BLaER1 (cell line): ENCODE results near the gene FILIP1L.

Experiments used
- H3K27ac ChIP-seq: shearing (Covaris generic); formaldehyde crosslinking; 2 replicates; pipeline ENCODE4 v1.8.1; 2022
- H3K27me3 ChIP-seq: shearing (Covaris generic); formaldehyde crosslinking; 2 replicates; pipeline ENCODE4 v1.8.1; 2022
- H3K36me3 ChIP-seq: shearing (Covaris generic); formaldehyde crosslinking; 2 replicates; pipeline ENCODE4 v1.8.1; 2022
- H3K4me1 ChIP-seq: shearing (Covaris generic); formaldehyde crosslinking; 2 replicates; pipeline ENCODE4 v1.8.1; 2022
- H3K4me2 ChIP-seq: shearing (Covaris generic); formaldehyde crosslinking; 2 replicates; pipeline ENCODE4 v1.8.1; 2022
- H3K4me3 ChIP-seq: shearing (Covaris generic); formaldehyde crosslinking; 2 replicates; pipeline ENCODE4 v1.8.1; 2022
- H3K9ac ChIP-seq: shearing (Covaris generic); formaldehyde crosslinking; 2 replicates; pipeline ENCODE4 v1.8.1; 2022
- H3K9me3 ChIP-seq: shearing (Covaris generic); formaldehyde crosslinking; 2 replicates; pipeline ENCODE4 v1.8.1; 2022
- H4K20me1 ChIP-seq: shearing (Covaris generic); formaldehyde crosslinking; 2 replicates; pipeline ENCODE4 v1.8.1; 2022
- Cebpa-rat ChIP-seq: shearing (Covaris generic); IDR thresholded peaks from 2 replicates; pipeline ENCODE4 v1.8.1; 2022

FILIP1L gene

GRCh38 chr3:99997293-99997692, 117.0 kb downstream of the FILIP1L start:
- Histone ChIP-seq H3K4me1 (no peaks in the 10 kb centered on the region), H3K27me3 (no peaks in the 10 kb centered on the region), H3K27ac (no peak overlapping the region), H3K4me3 (no peak overlapping the region), H3K9me3 (peaks cover 47% of the 10 kb centered on the region), H3K4me2 (no peak overlapping the region), H4K20me1 (peaks cover under 1% of the 10 kb centered on the region; the same call in 1 of the 2 replicates), H3K9ac (no peak overlapping the region), H3K36me3 (peaks cover 9% of the 10 kb centered on the region; the same call in 1 of the 2 replicates)
- TF ChIP-seq Cebpa-rat, result no peak

GRCh38 chr3:99990179-99990578, 124.1 kb downstream of the FILIP1L start:
- no peaks in the 10 kb centered on the region for H3K27me3 ChIP-seq
- H4K20me1 ChIP-seq, result no peaks in the 10 kb centered on the region
- H3K9me3 ChIP-seq, result peaks cover 24% of the 10 kb centered on the region
- no peak overlapping the region for H3K27ac ChIP-seq
- H3K4me1 ChIP-seq, result no peaks in the 10 kb centered on the region
- H3K4me3 ChIP-seq, result no peak overlapping the region
- H3K36me3 ChIP-seq, result peaks cover 3% of the 10 kb centered on the region; the same call in 1 of the 2 replicates
- no peak overlapping the region for H3K9ac ChIP-seq
- TF ChIP-seq Cebpa-rat, result no peak
- no peak overlapping the region for H3K4me2 ChIP-seq

- no peaks in the 10 kb centered on the region for H3K27me3 ChIP-seq
- no peak overlapping the region for H3K4me2 ChIP-seq
- TF ChIP-seq Cebpa-rat, result no peak
- H3K4me3 ChIP-seq, result no peak overlapping the region
- no peak overlapping the region for H3K27ac ChIP-seq
- no peaks in the 10 kb centered on the region for H4K20me1 ChIP-seq
- no peaks in the 10 kb centered on the region for H3K9me3 ChIP-seq
- H3K36me3 ChIP-seq, result no peaks in the 10 kb centered on the region
- H3K4me1 ChIP-seq, result no peaks in the 10 kb centered on the region
- no peak overlapping the region for H3K9ac ChIP-seq
Observed at GRCh38 chr3:99984668-99985067, 129.6 kb downstream of the FILIP1L start.

- H3K4me3 ChIP-seq, result no peak overlapping the region
- H3K9ac ChIP-seq, result no peak overlapping the region
- H3K9me3 ChIP-seq, result no peaks in the 10 kb centered on the region
- H3K36me3 ChIP-seq, result no peaks in the 10 kb centered on the region
- no peak overlapping the region for H3K27ac ChIP-seq
- H4K20me1 ChIP-seq, result no peaks in the 10 kb centered on the region
- TF ChIP-seq Cebpa-rat, result no peak
- no peaks in the 10 kb centered on the region for H3K4me1 ChIP-seq
- H3K27me3 ChIP-seq, result no peaks in the 10 kb centered on the region
- no peak overlapping the region for H3K4me2 ChIP-seq
Observed at GRCh38 chr3:99984139-99984538, 130.2 kb downstream of the FILIP1L start.

GRCh38 chr3:99982650-99983049, 131.7 kb downstream of the FILIP1L start:
- H3K27ac ChIP-seq, result no peak overlapping the region

GRCh38 chr3:99981138-99981537, 133.2 kb downstream of the FILIP1L start:
- no peak overlapping the region for H3K4me2 ChIP-seq
- peaks cover 4% of the 10 kb centered on the region; the same call in 1 of the 2 replicates for H3K9me3 ChIP-seq
- no peak overlapping the region for H3K27ac ChIP-seq
- H4K20me1 ChIP-seq, result no peaks in the 10 kb centered on the region
- H3K4me3 ChIP-seq, result no peak overlapping the region
- no peaks in the 10 kb centered on the region for H3K27me3 ChIP-seq
- no peaks in the 10 kb centered on the region for H3K4me1 ChIP-seq
- no peak overlapping the region for H3K9ac ChIP-seq
- TF ChIP-seq Cebpa-rat, result no peak
- no peaks in the 10 kb centered on the region for H3K36me3 ChIP-seq

More at GRCh38 chr3:99982650-99983049, 131.7 kb downstream of the FILIP1L start:
- no peaks in the 10 kb centered on the region for H3K4me1 ChIP-seq
- peaks cover 4% of the 10 kb centered on the region; the same call in 1 of the 2 replicates for H3K9me3 ChIP-seq
- no peak for TF ChIP-seq Cebpa-rat
- H3K27me3 ChIP-seq, result no peaks in the 10 kb centered on the region
- H3K36me3 ChIP-seq, result no peaks in the 10 kb centered on the region
- no peaks in the 10 kb centered on the region for H4K20me1 ChIP-seq
- H3K4me2 ChIP-seq, result no peak overlapping the region
- no peak overlapping the region for H3K9ac ChIP-seq
- H3K4me3 ChIP-seq, result no peak overlapping the region

- no peak overlapping the region for H3K4me3 ChIP-seq
- H3K4me2 ChIP-seq, result no peak overlapping the region
- H3K9me3 ChIP-seq, result peaks cover 4% of the 10 kb centered on the region; the same call in 1 of the 2 replicates
- no peaks in the 10 kb centered on the region for H3K4me1 ChIP-seq
- no peaks in the 10 kb centered on the region for H3K36me3 ChIP-seq
- no peaks in the 10 kb centered on the region for H3K27me3 ChIP-seq
- no peak for TF ChIP-seq Cebpa-rat
- H3K27ac ChIP-seq, result no peak overlapping the region
- H4K20me1 ChIP-seq, result no peaks in the 10 kb centered on the region
- H3K9ac ChIP-seq, result no peak overlapping the region
Observed at GRCh38 chr3:99980606-99981005, 133.7 kb downstream of the FILIP1L start.

GRCh38 chr3:99978221-99978620, 136.1 kb downstream of the FILIP1L start:
- no peak overlapping the region for H3K4me2 ChIP-seq
- H3K27ac ChIP-seq, result no peak overlapping the region
- H3K36me3 ChIP-seq, result no peaks in the 10 kb centered on the region
- H3K27me3 ChIP-seq, result no peaks in the 10 kb centered on the region
- H3K9me3 ChIP-seq, result peaks cover 4% of the 10 kb centered on the region; the same call in 1 of the 2 replicates
- H3K9ac ChIP-seq, result no peak overlapping the region
- no peak overlapping the region for H3K4me3 ChIP-seq
- no peaks in the 10 kb centered on the region for H4K20me1 ChIP-seq
- no peaks in the 10 kb centered on the region for H3K4me1 ChIP-seq
- no peak for TF ChIP-seq Cebpa-rat

- no peak overlapping the region for H3K4me2 ChIP-seq
- no peak overlapping the region for H3K9ac ChIP-seq
- H3K4me1 ChIP-seq, result no peaks in the 10 kb centered on the region
- H4K20me1 ChIP-seq, result 0 out of 2 replicates have a peak, but pooled peaks cover 6% of the 10 kb centered on the region
- TF ChIP-seq Cebpa-rat, result no peak
- H3K27me3 ChIP-seq, result no peaks in the 10 kb centered on the region
- no peak overlapping the region for H3K4me3 ChIP-seq
- H3K27ac ChIP-seq, result no peak overlapping the region
- H3K36me3 ChIP-seq, result no peaks in the 10 kb centered on the region
- peaks cover 4% of the 10 kb centered on the region; the same call in 1 of the 2 replicates for H3K9me3 ChIP-seq
Observed at GRCh38 chr3:99976584-99976983, 137.7 kb downstream of the FILIP1L start.

GRCh38 chr3:99974989-99975388, 139.3 kb downstream of the FILIP1L start:
- Histone ChIP-seq H3K36me3 (no peaks in the 10 kb centered on the region), H3K4me1 (no peaks in the 10 kb centered on the region), H4K20me1 (0 out of 2 replicates have a peak, but pooled peaks cover 6% of the 10 kb centered on the region), H3K9me3 (peaks cover 4% of the 10 kb centered on the region; the same call in 1 of the 2 replicates), H3K27ac (no peak overlapping the region), H3K4me2 (no peak overlapping the region), H3K4me3 (no peak overlapping the region), H3K9ac (no peak overlapping the region), H3K27me3 (no peaks in the 10 kb centered on the region)
- TF ChIP-seq Cebpa-rat, result no peak
